HG03571 (cell line): ENCODE measurements around the gene TXK.

ENCODE experiments used
- ATAC-seq: cut with Tn5 transposase; IDR thresholded peaks from one replicate; pipeline ENCODE4 v1.9.1; 2021; ENCODE audit not compliant: unreplicated experiment

Gene TXK

GRCh38 chr4:48027653-48028052, 106.4 kb downstream of the TXK start:
- peak; percentile 67 for ATAC-seq

GRCh38 chr4:48025005-48025404, 109.0 kb downstream of the TXK start:
- ATAC-seq: no peak

GRCh38 chr4:48024522-48024921, 109.5 kb downstream of the TXK start:
- no peak for ATAC-seq

GRCh38 chr4:48022192-48022799, 111.8 kb downstream of the TXK start:
- ATAC-seq: no peak

- no peak for ATAC-seq
Observed at GRCh38 chr4:48021100-48021499, 113.0 kb downstream of the TXK start.

GRCh38 chr4:48018112-48018511, 115.9 kb downstream of the TXK start:
- ATAC-seq: no peak

GRCh38 chr4:48017108-48017571, 116.9 kb downstream of the TXK start:
- no peak for ATAC-seq
